HG03066 (cell line): Measurements from ENCODE around the gene ERBB2.
"Not testable (repeated sequence)": the region's sequence is repeated elsewhere in the genome, so short reads cannot be mapped to it uniquely, and the experiment has no call there.

Experiments used
- ATAC-seq: cut with Tn5 transposase; IDR thresholded peaks from one replicate; pipeline ENCODE4 v1.9.1; 2021; ENCODE audit warnings: low read depth; ENCODE audit not compliant: unreplicated experiment

The ERBB2 gene

GRCh38 chr17:39742126-39742855 is 42.4 kb downstream of the ERBB2 start:
- ATAC-seq: no peak

GRCh38 chr17:39742856-39743436 is 43.1 kb downstream of the ERBB2 start:
- ATAC-seq: no peak

DNA sequence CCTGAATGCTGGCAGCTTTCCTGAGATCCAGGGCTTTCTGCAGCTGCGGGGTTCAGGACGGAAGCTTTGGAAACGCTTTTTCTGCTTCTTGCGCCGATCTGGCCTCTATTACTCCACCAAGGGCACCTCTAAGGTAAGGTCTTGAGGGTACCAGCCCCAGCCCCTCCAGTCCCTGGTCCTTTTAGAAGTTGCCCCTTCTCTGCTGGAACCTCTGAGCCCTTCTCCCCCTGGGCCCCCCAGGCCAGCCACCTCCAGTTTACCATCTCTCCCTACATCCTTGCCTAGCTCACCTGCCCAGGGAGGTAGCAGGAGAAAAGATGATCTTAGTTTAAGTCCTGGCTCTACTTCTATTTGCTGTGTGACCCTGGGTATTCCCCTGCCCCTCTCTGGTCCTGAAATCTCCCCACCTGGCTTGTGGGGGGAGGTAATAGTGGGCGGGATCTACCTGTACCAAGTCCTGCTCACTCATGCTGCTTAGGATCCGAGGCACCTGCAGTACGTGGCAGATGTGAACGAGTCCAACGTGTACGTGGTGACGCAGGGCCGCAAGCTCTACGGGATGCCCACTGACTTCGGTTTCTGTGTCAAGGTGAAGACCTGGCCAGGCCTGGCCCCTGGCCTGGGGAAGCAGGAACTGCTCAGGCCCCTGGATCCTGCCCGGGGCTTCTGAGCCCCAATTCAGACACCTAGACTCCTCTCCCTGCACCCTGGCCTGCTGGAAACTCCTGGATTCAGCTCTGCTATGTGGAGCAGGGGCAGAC is 44.4 kb downstream of the ERBB2 start:
- no peak for ATAC-seq

GRCh38 chr17:39744836-39745215 is 45.0 kb downstream of the ERBB2 start:
- ATAC-seq: no peak

DNA sequence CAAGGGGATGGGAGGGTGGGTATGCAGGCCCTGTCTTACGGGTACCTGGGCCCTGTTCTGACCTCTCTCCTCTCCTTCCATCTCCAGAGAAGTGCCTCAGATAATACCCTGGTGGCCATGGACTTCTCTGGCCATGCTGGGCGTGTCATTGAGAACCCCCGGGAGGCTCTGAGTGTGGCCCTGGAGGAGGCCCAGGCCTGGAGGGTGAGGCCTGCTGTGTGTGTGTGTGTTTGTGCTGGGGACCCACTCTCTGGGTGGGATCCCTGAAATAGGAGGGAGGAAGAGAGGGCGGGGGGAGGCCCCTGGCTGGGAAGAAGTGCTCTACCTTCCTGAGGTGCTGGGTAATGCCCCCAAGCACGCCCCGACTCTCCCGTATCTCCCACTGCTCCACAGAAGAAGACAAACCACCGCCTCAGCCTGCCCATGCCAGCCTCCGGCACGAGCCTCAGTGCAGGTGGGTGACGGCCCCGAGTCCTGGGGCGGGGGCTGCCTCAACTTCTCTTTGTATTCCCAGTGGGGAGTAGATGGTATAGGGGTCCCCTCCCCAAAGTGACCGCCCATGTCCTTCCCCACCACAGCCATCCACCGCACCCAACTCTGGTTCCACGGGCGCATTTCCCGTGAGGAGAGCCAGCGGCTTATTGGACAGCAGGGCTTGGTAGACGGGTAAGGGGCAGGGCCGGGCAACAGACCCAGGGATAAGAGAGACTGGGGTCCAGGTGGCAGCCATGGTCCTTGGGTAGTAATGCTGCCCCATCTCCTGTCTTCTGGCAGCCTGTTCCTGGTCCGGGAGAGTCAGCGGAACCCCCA is 45.7 kb downstream of the ERBB2 start:
- ATAC-seq: no peak

DNA sequence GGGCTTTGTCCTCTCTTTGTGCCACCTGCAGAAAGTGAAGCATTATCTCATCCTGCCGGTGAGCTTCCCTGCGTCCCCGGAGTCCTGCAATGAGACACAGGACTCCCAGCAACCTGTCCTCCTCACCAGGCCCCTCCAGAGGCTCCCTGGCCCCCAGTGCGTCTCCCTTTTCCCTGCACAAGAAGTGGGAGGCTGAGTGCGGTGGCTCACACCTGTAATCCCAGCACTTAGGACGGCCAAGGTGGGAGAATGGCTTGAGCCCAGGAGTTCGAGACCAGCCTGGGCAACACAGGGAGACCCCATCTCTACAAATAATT is 46.2 kb downstream of the ERBB2 start:
- no peak for ATAC-seq

- ATAC-seq: no peak
These were observed 47.9 kb downstream of the ERBB2 start for GRCh38 chr17:39747745-39748144.

DNA sequence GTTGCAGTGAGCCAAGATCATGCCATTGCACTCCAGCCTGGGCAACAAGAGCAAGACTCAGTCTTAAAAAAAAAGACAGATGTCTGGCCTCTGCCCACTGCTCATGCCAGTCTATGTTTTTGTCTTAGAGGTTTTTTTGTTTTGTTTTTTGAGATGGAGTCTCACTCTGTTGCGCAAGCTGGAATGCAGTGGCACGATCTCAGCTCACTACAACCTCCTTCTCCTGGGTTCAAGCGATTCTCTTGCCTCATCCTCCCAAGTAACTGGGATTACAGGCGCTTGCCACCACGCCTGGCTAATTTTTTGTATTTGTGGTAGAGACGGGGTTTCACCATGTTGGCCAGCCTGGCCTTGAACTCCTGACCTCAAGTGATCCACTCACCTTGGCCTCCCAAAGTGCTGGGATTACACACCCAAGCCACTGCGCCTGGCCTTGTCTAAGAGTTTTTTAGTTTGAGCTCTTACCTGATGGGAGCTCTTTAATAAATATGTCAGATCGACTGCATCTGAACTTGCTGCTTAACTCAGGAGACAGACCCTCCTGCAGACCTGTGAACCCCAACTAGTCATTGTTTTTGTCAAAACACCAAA is 48.7 kb downstream of the ERBB2 start:
- not testable (repeated sequence) for ATAC-seq

DNA sequence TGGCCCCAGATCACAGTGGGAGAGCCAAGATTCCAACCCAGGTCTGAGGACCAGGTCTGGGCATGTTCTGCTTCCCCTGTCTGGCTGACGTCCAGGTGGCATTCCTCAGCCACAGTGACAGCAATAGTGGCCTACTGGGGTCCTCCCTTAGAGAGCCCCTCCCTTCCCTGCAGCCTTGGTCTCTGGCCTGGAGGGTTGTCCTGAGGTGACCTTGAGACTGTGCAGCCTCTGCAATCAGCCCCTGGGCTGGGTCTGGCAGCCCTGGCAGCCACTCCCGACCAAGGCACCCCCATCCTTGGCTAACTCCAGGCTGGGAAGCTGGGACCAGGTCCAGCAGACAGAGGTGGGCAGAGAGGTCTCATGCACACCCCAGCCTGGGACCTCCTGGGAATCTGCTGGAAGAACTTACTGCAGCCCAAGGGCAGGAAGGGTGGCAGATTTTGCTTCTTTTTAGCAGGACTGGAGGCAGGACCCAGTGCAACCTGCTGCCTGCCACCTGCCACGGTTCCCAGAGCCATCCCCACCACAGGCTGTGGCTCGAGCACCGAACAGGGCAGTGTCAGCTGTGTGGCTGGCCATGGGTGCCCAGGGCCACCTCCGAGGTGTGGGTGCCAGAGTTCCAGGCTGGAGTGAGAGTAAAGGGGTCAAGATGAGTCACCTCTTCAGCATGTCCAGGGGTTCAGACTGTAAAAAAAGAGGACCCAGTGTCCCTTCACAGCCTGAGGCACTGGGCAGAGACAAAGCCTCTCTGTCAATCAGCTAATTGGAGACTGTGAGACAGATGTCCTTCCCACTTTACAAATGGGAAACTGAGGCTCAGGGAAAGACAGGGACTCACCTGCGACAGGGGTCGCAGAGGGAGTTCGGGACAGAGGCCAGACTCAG is 50.5 kb downstream of the ERBB2 start:
- ATAC-seq: no peak

- ATAC-seq: no peak
These were observed 51.2 kb downstream of the ERBB2 start for GRCh38 chr17:39751016-39751543.

DNA sequence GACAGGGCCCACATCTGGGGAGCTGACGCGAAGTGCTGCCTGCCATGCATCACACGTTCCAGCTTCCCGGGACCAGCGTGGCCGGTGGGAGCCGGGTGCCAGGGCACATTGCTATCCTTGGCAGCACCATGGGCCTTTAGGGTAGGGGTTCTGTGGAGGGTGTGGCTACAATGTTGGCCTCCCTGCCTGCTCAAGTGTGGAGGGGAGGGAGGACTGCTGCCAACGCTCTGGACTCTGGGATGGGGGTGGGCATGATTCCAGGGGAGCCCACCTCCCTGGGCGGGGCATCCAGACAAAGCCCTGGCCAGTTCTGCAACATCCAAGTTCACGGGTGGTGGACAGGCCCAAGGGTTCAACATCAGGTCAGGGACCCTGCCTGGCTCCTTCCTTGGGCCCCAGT is 51.8 kb downstream of the ERBB2 start:
- ATAC-seq: no peak

- ATAC-seq: no peak
These were observed 52.5 kb downstream of the ERBB2 start for GRCh38 chr17:39752241-39752881.

DNA sequence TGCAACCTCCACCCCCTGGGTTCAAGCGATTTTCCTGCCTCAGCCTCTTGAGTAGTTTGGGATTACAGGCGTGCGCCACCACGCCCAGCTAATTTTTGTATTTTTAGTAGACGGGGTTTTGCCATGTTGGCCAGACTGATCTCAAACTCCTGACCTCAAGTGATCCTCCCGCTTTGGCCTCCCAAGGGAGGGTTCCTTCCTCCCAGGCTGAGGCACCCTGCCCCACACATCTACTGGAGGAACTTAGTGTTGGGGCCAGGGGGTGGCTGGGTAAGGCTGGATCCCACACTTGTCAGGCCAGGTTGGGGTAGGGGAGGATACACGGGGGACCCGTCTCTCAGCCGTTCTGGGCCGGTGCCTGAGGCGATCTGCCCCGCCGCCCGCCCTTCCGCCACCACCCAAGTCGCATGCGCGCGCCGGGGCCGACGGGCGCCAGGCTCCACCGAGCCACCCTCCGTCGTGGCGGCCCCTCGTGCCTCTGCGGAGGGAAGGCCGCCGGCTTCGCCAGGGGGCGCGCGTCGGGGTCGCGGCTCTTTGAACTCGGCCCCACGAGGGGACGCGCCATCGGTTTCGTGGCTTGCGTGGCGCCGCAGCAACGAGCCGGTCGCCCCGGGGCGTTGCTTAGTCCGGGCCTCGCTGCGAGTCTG is 53.8 kb downstream of the ERBB2 start:
- ATAC-seq: peak; percentile 10

DNA sequence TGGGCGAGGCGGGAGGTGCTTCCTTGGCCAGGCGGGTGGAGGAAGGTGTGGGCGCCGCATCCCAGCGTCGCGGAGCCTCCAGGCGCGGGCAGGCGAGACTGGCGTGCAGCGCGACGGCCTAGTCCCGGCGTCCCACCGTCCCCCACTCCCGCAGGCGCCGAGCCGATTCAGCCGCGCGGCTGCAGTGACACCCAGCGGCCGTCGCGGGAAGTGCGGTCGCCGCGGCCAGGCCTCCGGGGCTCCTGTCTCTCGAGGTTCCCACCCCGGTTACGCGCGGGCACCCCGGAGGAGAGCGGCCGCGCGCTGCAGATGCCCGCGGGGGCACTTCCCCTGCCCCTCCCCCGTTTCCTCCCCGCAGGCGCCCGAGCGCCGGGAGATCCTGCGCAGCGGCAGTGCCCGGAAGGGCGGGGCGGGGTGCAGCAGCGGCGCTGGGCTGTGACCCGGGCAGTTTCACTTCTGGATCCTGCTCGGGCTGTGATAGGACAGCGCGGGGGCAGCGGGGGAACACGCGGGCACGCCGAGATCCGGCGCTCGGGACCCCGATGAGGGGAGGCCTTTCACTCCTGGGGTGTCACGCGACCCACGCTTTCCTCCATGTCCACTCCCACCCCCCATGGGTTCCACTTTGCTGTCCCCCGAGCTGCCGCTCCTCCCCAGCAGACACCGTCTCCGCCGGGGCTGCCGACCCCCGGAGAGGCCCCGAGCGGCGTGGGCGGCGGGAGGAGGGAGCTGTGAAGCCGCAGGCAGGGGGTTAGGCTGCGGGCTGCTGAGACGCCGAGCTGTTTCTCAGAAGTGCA is 54.5 kb downstream of the ERBB2 start:
- ATAC-seq: peak; percentile 62

DNA sequence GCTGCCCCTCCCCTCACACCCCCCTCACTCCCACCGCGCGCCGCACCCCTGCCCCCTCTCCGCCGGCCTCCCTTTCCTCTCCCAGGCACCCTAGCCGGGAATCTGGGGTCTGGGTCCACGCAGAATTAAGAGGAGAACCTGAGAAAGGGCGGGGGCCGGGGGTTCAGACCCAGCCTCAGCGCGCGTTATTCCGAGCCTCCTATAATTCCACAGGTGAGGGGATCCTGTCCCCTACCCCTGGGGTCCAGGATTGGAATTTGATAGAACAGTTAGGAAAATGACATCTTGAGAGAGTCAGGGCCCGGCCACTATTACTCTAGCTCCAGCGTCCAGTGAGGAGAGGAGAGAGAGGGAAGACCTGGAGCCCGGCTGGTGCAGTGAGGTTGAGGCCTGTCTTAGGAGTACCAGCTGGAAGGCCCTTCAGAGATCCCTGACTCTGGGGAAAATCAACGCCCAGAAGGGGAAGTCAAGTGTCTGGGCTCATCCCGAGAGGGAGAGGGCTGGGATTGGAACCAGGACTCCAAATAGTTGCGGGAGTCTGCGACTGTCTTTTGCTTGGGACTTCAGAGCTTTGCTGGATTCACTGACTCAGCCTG is 55.2 kb downstream of the ERBB2 start:
- no peak for ATAC-seq

- ATAC-seq: no peak
These were observed 55.9 kb downstream of the ERBB2 start for GRCh38 chr17:39755554-39756379.
